ENCODE data around the gene SAMD11. TPM values are rescaled to one million over a fixed set of nuclear protein-coding genes. Genes with fewer than 3 reads are reported as not detected.

SAMD11 gene
- total RNA-seq, 1 experiment from 2014 or later: 13.5 TPM

- Histone ChIP-seq H4K20me1 (ENCODE audit: control insufficient read depth, insufficient read depth, insufficient read length) (no peaks in the 10 kb centered on the region), H3K4me1 (ENCODE audit: insufficient read depth, low read length) (no peaks in the 10 kb centered on the region), H2AFZ (ENCODE audit: low read length) (no peak overlapping the region), H3T11ph (ENCODE audit: low read length) (no peak overlapping the region), H3K56ac (ENCODE audit: insufficient read length, low read depth, low read length) (no peak overlapping the region), H2BK12ac (ENCODE audit: insufficient read length, low read depth, low read length) (no peak overlapping the region), H3K27me3 (ENCODE audit: insufficient read depth, low read length) (peaks cover 60% of the 10 kb centered on the region), H2BK120ac (ENCODE audit: low read depth, low read length, poor library complexity, severe bottlenecking) (no peak overlapping the region), H3K9ac (ENCODE audit: extremely low read depth, insufficient read length, low read length) (no peak overlapping the region), H2BK5ac (ENCODE audit: insufficient read length, low read length) (no peak overlapping the region), H4K5ac (ENCODE audit: insufficient read length, low read depth, low read length) (no peak overlapping the region), H3K79me2 (ENCODE audit: insufficient read depth, low read length) (no peaks in the 10 kb centered on the region), H3K79me1 (ENCODE audit: insufficient read depth, low read depth, low read length, poor library complexity, severe bottlenecking) (no peaks in the 10 kb centered on the region), H3K18ac (ENCODE audit: insufficient read length, low read depth, low read length) (no peak overlapping the region), H4K8ac (replicated peaks; ENCODE audit: insufficient read length, low read depth, low read length) (no peak overlapping the region), H3K14ac (ENCODE audit: insufficient read depth, low read length) (no peak overlapping the region), H4K91ac (ENCODE audit: insufficient read length, low read depth, low read length) (no peak overlapping the region), H2AK5ac (ENCODE audit: insufficient read length, low read length) (no peak overlapping the region), H3K27ac (ENCODE audit: insufficient read length, low read depth, low read length) (no peak overlapping the region), H3K4ac (ENCODE audit: low read depth, low read length) (no peak overlapping the region), H2BK15ac (ENCODE audit: low read depth, low read length) (no peak overlapping the region), H3K23me2 (ENCODE audit: insufficient read length, low read depth, low read length, poor library complexity, severe bottlenecking) (peaks cover 3% of the 10 kb centered on the region), H3K23ac (ENCODE audit: insufficient read length, low read depth, low read length) (no peak overlapping the region), H3K4me2 (ENCODE audit: insufficient read depth, insufficient read length, low read length) (no peak overlapping the region), H3K9me3 (ENCODE audit: control insufficient read depth, low read depth, low read length) (no peaks in the 10 kb centered on the region), H2BK20ac (ENCODE audit: low read depth, low read length, poor library complexity, severe bottlenecking) (no peak overlapping the region)
- H3K4me3 Mint-ChIP-seq: no peak overlapping the region; a peak in 1 of 5 replicates
- no peaks in the 10 kb centered on the region for H3K9me3 Mint-ChIP-seq
- H3K36me3 Mint-ChIP-seq (ENCODE audit: insufficient read depth in 1 of 3, low read depth in 3 of 3): peaks cover 0 to 2% (median under 1%) of the 10 kb centered on the region in 3 experiments; a peak in 2 of 7 replicates
- H3K27ac Mint-ChIP-seq: no peak overlapping the region
- peaks cover 84% of the 10 kb centered on the region for H3K27me3 Mint-ChIP-seq (ENCODE audit: low read depth)
- TF ChIP-seq, protein P1, sequence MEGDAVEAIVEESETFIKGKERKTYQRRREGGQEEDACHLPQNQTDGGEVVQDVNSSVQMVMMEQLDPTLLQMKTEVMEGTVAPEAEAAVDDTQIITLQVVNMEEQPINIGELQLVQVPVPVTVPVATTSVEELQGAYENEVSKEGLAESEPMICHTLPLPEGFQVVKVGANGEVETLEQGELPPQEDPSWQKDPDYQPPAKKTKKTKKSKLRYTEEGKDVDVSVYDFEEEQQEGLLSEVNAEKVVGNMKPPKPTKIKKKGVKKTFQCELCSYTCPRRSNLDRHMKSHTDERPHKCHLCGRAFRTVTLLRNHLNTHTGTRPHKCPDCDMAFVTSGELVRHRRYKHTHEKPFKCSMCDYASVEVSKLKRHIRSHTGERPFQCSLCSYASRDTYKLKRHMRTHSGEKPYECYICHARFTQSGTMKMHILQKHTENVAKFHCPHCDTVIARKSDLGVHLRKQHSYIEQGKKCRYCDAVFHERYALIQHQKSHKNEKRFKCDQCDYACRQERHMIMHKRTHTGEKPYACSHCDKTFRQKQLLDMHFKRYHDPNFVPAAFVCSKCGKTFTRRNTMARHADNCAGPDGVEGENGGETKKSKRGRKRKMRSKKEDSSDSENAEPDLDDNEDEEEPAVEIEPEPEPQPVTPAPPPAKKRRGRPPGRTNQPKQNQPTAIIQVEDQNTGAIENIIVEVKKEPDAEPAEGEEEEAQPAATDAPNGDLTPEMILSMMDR (conservative IDR thresholded peaks at IDR 0.05): no peak
- H3K4me1 Mint-ChIP-seq: peaks cover 9 to 48% of the 10 kb centered on the region in 2 experiments
- no peak for DNase-seq
- no CpG with 5 or more reads among the region's 45 CpGs for WGBS (ENCODE audit: extremely low coverage, insufficient read length, low lambda C conversion rate)
Measured at GRCh38 chr1:936348-937264, 12.9 kb downstream of the SAMD11 start.

Measured in H9 (cell line).